Measurements from ENCODE around the gene PPP4C.

The PPP4C gene

GRCh38 chr16:30094541-30095165, 18.9 kb downstream of the PPP4C start:
- H3K27me3 ChIP-seq (ENCODE audit: control insufficient read depth, insufficient read depth, low read length), result no peaks in the 10 kb centered on the region
- TF ChIP-seq CTCF (IDR thresholded peaks at IDR 0.05), result no peak
- peaks cover 4% of the 10 kb centered on the region for H3K79me2 ChIP-seq
- no peak overlapping the region for H3K9ac ChIP-seq
- peaks cover 17% of the 10 kb centered on the region for H3K4me1 ChIP-seq
- peak overlapping the region; percentile 98 for H3K4me2 ChIP-seq (ENCODE audit: low read length)
- H3K36me3 ChIP-seq (ENCODE audit: control insufficient read depth, insufficient read depth, low read length), result no peaks in the 10 kb centered on the region
- no peak overlapping the region for H2AFZ ChIP-seq
- peak overlapping the region; percentile 81 for H3K4me3 ChIP-seq (ENCODE audit: low read depth, low read length)
- no peaks in the 10 kb centered on the region for H3K9me3 ChIP-seq (ENCODE audit: control insufficient read depth, low read length)
- peak overlapping the region; percentile 57 for H3K27ac ChIP-seq

- Histone ChIP-seq H3K9me3 (ENCODE audit: control insufficient read depth, low read length) (no peaks in the 10 kb centered on the region), H3K79me2 (peaks cover 4% of the 10 kb centered on the region), H3K9ac (peak overlapping the region; percentile 49), H3K4me3 (ENCODE audit: low read depth, low read length) (peak overlapping the region; percentile 81), H3K27ac (peak overlapping the region; percentile 57), H3K4me1 (peaks cover 17% of the 10 kb centered on the region), H3K36me3 (ENCODE audit: control insufficient read depth, insufficient read depth, low read length) (no peaks in the 10 kb centered on the region), H2AFZ (peak overlapping the region; percentile 64), H3K27me3 (ENCODE audit: control insufficient read depth, insufficient read depth, low read length) (no peaks in the 10 kb centered on the region), H3K4me2 (ENCODE audit: low read length) (peak overlapping the region; percentile 98)
- TF ChIP-seq CTCF (IDR thresholded peaks at IDR 0.05), result no peak
Measured at GRCh38 chr16:30095166-30096078, 19.6 kb downstream of the PPP4C start.

- peaks cover 13% of the 10 kb centered on the region for H3K4me1 ChIP-seq
- peak within 1 kb of the TSS; percentile 81 for H3K4me3 ChIP-seq (ENCODE audit: low read depth, low read length)
- H3K27me3 ChIP-seq (ENCODE audit: control insufficient read depth, insufficient read depth, low read length), result no peaks in the 10 kb centered on the region
- H3K9ac ChIP-seq, result peak within 1 kb of the TSS; percentile 49
- no peaks in the 10 kb centered on the region for H3K9me3 ChIP-seq (ENCODE audit: control insufficient read depth, low read length)
- peaks cover 4% of the 10 kb centered on the region for H3K79me2 ChIP-seq
- H3K36me3 ChIP-seq (ENCODE audit: control insufficient read depth, insufficient read depth, low read length), result no peaks in the 10 kb centered on the region
- peak within 1 kb of the TSS; percentile 80 for H3K27ac ChIP-seq
- H2AFZ ChIP-seq, result peak within 1 kb of the TSS; percentile 93
- peak within 1 kb of the TSS; percentile 98 for H3K4me2 ChIP-seq (ENCODE audit: low read length)
- TF ChIP-seq CTCF (IDR thresholded peaks at IDR 0.05), result no peak
Measured at GRCh38 chr16:30096105-30096861, 20.5 kb downstream of the PPP4C start, which contains the start of gene YPEL3. Gene YPEL3 (minus strand): TSS chr16:30096213. CDS start chr16:30095482, 731 bp downstream.

- peak overlapping the region; percentile 93 for H2AFZ ChIP-seq
- peak overlapping the region; percentile 80 for H3K4me2 ChIP-seq (ENCODE audit: low read length)
- peak overlapping the region; percentile 80 for H3K27ac ChIP-seq
- peaks cover 4% of the 10 kb centered on the region for H3K79me2 ChIP-seq
- TF ChIP-seq CTCF (IDR thresholded peaks at IDR 0.05), result no peak
- no peaks in the 10 kb centered on the region for H3K27me3 ChIP-seq (ENCODE audit: control insufficient read depth, insufficient read depth, low read length)
- H3K9ac ChIP-seq, result no peak overlapping the region
- H3K4me1 ChIP-seq, result peaks cover 11% of the 10 kb centered on the region
- H3K36me3 ChIP-seq (ENCODE audit: control insufficient read depth, insufficient read depth, low read length), result no peaks in the 10 kb centered on the region
- no peaks in the 10 kb centered on the region for H3K9me3 ChIP-seq (ENCODE audit: control insufficient read depth, low read length)
- H3K4me3 ChIP-seq (ENCODE audit: low read depth, low read length), result peak overlapping the region; percentile 61
Measured at GRCh38 chr16:30096862-30097563, 21.2 kb downstream of the PPP4C start.

Data from parathyroid adenoma (tissue), 2 donors.